Upper lobe of right lung (tissue), 1 donor: ENCODE results near the gene MRTFB. TPM values are rescaled to one million over a fixed set of nuclear protein-coding genes. Genes with fewer than 3 reads are reported as not detected.

Experiments used
- ATAC-seq: fragments of 200-7000 bp; cut with Tn5 transposase; one replicate; pipeline ENCODE4 v1.9.1; 2020; ENCODE audit warnings: mild to moderate bottlenecking, moderate library complexity
- DNase-seq: peaks from one replicate; pipeline ENCODE4 v3.0.0-alpha.2; 2020
- H3K27ac ChIP-seq: fragments of 200-600 bp; one replicate; pipeline ENCODE4 v1.8.0; 2022
- H3K27me3 ChIP-seq: fragments of 200-600 bp; one replicate; pipeline ENCODE4 v1.8.0; 2022; ENCODE audit warnings: mild to moderate bottlenecking
- H3K36me3 ChIP-seq: fragments of 200-600 bp; one replicate; pipeline ENCODE4 v1.8.0; 2022
- H3K4me1 ChIP-seq: fragments of 200-600 bp; one replicate; pipeline ENCODE4 v1.8.0; 2022
- H3K4me3 ChIP-seq: fragments of 200-600 bp; one replicate; pipeline ENCODE4 v1.8.0; 2022; ENCODE audit warnings: mild to moderate bottlenecking
- H3K9me3 ChIP-seq: fragments of 200-600 bp; one replicate; pipeline ENCODE4 v1.8.0; 2022
- intact Hi-C: fragments of 100-400 bp; cut with DNase I; formaldehyde crosslinking; loops from one replicate; pipeline ENCODE4 v1.11.0; 2022
- microRNA-seq: library from miRNA; unstranded; fragments of <30 nt; microRNA quantifications from one replicate; pipeline ENCODE4 v1.2.0, GENCODE V29; 2020; ENCODE audit warnings: borderline microRNAs expressed
- total RNA-seq: library from RNA; stranded (reverse); fragmentation: NEBNext Ultra II Directional; extraction: Animal tissue kit (Norgen Biotek cat#: 25700); gene quantifications from one replicate; pipeline ENCODE4 v1.2.1, GENCODE V29; 2021
- TF ChIP-seq, protein P1 (sequence below): fragments of 200-600 bp; IDR thresholded peaks from one replicate; pipeline ENCODE4 v1.8.0; 2022; ENCODE audit warnings: antibody characterized with exemption
- donor health status: DM: no; HTN: yes; CAD: no; lungs with severe emphysema.

MRTFB gene
- total RNA-seq, 1 donor from 2014 or later: 54.7 TPM

DNA sequence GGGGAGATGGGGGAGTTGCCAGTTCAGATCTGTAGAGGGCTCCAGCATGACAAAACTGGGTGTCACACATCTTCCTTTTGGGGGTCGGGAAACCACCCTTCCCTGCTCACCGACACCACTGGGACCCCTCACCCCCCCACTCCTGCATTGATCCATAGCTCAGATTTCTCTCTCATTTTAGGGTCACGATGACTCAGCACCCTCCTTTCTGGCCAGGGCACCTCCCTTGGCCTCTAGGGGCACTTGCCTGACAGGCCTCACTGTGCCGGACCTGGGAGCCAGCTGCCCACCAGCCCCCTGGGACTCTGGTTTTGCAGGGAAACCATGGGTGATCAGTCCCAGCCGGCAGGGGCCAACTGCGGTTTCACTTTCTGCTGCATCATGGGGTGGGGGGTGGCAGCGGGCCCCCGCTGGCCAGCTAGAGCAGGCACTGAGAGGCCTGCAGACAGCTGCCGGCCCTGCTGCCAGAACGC is 239.4 kb downstream of the MRTFB start:
- Histone ChIP-seq H3K36me3 (no peaks in the 10 kb centered on the region), H3K4me3 (no peak overlapping the region), H3K9me3 (no peaks in the 10 kb centered on the region), H3K4me1 (no peaks in the 10 kb centered on the region), H3K27ac (no peak overlapping the region), H3K27me3 (no peaks in the 10 kb centered on the region)
- DNase-seq (no peak), ATAC-seq (peak; percentile 34)
- TF ChIP-seq, protein P1, sequence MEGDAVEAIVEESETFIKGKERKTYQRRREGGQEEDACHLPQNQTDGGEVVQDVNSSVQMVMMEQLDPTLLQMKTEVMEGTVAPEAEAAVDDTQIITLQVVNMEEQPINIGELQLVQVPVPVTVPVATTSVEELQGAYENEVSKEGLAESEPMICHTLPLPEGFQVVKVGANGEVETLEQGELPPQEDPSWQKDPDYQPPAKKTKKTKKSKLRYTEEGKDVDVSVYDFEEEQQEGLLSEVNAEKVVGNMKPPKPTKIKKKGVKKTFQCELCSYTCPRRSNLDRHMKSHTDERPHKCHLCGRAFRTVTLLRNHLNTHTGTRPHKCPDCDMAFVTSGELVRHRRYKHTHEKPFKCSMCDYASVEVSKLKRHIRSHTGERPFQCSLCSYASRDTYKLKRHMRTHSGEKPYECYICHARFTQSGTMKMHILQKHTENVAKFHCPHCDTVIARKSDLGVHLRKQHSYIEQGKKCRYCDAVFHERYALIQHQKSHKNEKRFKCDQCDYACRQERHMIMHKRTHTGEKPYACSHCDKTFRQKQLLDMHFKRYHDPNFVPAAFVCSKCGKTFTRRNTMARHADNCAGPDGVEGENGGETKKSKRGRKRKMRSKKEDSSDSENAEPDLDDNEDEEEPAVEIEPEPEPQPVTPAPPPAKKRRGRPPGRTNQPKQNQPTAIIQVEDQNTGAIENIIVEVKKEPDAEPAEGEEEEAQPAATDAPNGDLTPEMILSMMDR: no peak
- intact Hi-C loops: no loop called here

DNA sequence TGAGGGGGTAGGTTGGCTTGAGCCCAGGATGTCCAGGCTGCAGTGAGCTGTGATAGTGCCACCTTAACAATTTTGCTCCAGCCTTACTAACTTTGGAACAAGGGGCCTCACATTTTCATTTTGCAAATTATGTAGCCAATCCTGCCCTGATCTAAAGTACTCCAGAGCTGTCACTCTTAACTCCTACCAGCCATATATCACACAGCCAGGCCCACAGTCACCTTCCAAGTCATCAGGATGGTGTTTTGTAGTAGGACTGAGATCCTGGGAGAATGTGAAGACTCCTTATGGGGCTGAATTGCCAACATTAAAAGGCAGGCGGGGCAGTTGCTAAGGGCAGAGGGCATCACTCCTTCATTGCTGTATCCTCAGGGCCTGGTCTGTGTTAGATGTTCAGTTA is 243.0 kb downstream of the MRTFB start:
- Histone ChIP-seq H3K36me3 (no peaks in the 10 kb centered on the region), H3K4me3 (no peak overlapping the region), H3K27me3 (no peaks in the 10 kb centered on the region), H3K27ac (no peak overlapping the region), H3K9me3 (no peaks in the 10 kb centered on the region), H3K4me1 (no peaks in the 10 kb centered on the region)
- ATAC-seq: no peak
- TF ChIP-seq, protein P1: no peak
- no peak for DNase-seq
- intact Hi-C loops: no loop called here

DNA sequence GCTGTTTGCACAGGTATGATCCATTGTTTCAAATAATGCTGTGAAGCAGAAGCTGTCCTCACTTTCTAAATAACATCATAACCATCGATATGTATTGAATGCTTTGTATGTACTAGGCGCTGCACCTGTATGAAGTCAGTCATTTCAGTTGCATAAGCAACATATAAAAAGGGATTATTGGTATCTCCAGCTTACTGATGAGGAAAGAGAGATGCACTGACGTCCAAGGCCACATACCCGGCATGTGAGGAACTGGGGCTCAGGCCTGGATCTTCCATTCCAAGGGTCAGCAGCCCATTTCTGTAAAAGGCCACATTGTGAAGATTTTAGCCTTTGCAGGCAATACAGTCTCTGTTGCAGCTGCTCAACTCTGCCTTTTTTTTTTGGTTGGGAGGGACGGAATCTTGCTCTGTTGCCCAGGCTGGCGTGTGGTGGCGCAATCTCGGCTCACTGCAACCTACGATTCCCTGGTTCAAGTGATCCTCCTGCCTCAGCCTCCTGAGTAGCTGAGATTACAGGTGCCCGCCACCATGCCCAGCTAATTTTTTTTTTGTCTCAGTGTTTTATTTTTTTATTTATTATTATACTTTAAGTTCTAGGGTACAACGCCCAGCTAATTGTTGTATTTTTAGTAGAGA is 244.7 kb downstream of the MRTFB start:
- Histone ChIP-seq H3K36me3 (no peaks in the 10 kb centered on the region), H3K4me1 (no peaks in the 10 kb centered on the region), H3K27me3 (no peaks in the 10 kb centered on the region), H3K27ac (no peak overlapping the region), H3K4me3 (no peak overlapping the region), H3K9me3 (no peaks in the 10 kb centered on the region)
- no peak for DNase-seq
- intact Hi-C loops: no loop called here
- TF ChIP-seq, protein P1: no peak
- ATAC-seq: no peak

Small RNA genes within 50 kb of the gene (microRNA-seq; reads per million reads assigned to microRNA genes)
- 65.4 reads per million, percentile 60 among the genes with 10 or more reads in this experiment for gene MIR193B
- gene MIR365A: 0.50 reads per million

Other genes with a start within 250 kb of the MRTFB start
- gene ERCC4, start 151.2 kb upstream of the MRTFB start, total RNA-seq: 9.6 TPM